OCI-LY3 (cell line): Measurements from ENCODE around the gene MTA1.

Source experiments
- H2AFZ ChIP-seq: fragments of 200-600, 300-600 bp; shearing (Covaris generic); 2 replicates; pipeline ENCODE4 v1.6.0; 2014; ENCODE audit warnings: antibody characterized with exemption, low read depth, low read length
- H3K27ac ChIP-seq: fragments of 200-600, 300-600 bp; sonication (generic); 2 replicates; pipeline ENCODE4 v1.5.1; 2014; ENCODE audit warnings: mild to moderate bottlenecking, low read length, moderate library complexity, mixed read lengths
- H3K27me3 ChIP-seq: fragments of 200-600, 300-600 bp; sonication (generic); 2 replicates; pipeline ENCODE4 v1.6.1; 2014; ENCODE audit warnings: low read depth, low read length, mixed read lengths
- H3K36me3 ChIP-seq: fragments of 200-600, 300-600 bp; sonication (generic); replicated peaks from 2 replicates; pipeline ENCODE3; 2014; ENCODE audit warnings: low read depth, low read length, mixed read lengths
- H3K4me1 ChIP-seq: fragments of 300-600, 200-600 bp; sonication (generic); 2 replicates; pipeline ENCODE4 v1.6.1; 2014; ENCODE audit warnings: low read length, mixed read lengths
- H3K4me2 ChIP-seq: fragments of 200-600, 300-600 bp; sonication (generic); 2 replicates; pipeline ENCODE4 v1.6.1; 2014; ENCODE audit warnings: low read length, mixed read lengths
- H3K4me3 ChIP-seq: fragments of 300-600, 200-600 bp; sonication (generic); 2 replicates; pipeline ENCODE4 v1.5.1; 2014; ENCODE audit warnings: antibody characterized with exemption, mild to moderate bottlenecking, low read length, moderate library complexity
- H3K79me2 ChIP-seq: fragments of 300-600, 200-600 bp; shearing (Covaris generic); 2 replicates; pipeline ENCODE4 v1.6.1; 2014; ENCODE audit warnings: mild to moderate bottlenecking, low read length, mixed read lengths
- H3K9ac ChIP-seq: fragments of 300-600, 200-600 bp; shearing (Covaris generic); 2 replicates; pipeline ENCODE4 v1.6.0; 2014; ENCODE audit warnings: mild to moderate bottlenecking, low read length, moderate library complexity
- H3K9me3 ChIP-seq: fragments of 200-600, 300-600 bp; shearing (Covaris generic); 2 replicates; pipeline ENCODE4 v1.6.1; 2014; ENCODE audit warnings: low read length, mixed read lengths; ENCODE audit not compliant: insufficient read depth
- H4K20me1 ChIP-seq: fragments of 200-600, 300-600 bp; sonication (generic); 2 replicates; pipeline ENCODE4 v1.6.1; 2016; ENCODE audit warnings: low read length, mixed read lengths; ENCODE audit not compliant: insufficient read depth
- EZH2phosphoT487 ChIP-seq: fragments of 200-600 bp; shearing (Covaris generic); IDR thresholded peaks from 2 replicates; pipeline ENCODE4 v1.6.1; 2018; ENCODE audit warnings: antibody characterized with exemption, mixed run types, low read depth
- TF ChIP-seq, protein P1 (sequence below): fragments of 200-600, 300-600 bp; sonication (generic); IDR thresholded peaks from 2 replicates; pipeline ENCODE4 v1.5.1; 2014; ENCODE audit warnings: antibody characterized with exemption, low read length, low read depth

Gene MTA1

DNA sequence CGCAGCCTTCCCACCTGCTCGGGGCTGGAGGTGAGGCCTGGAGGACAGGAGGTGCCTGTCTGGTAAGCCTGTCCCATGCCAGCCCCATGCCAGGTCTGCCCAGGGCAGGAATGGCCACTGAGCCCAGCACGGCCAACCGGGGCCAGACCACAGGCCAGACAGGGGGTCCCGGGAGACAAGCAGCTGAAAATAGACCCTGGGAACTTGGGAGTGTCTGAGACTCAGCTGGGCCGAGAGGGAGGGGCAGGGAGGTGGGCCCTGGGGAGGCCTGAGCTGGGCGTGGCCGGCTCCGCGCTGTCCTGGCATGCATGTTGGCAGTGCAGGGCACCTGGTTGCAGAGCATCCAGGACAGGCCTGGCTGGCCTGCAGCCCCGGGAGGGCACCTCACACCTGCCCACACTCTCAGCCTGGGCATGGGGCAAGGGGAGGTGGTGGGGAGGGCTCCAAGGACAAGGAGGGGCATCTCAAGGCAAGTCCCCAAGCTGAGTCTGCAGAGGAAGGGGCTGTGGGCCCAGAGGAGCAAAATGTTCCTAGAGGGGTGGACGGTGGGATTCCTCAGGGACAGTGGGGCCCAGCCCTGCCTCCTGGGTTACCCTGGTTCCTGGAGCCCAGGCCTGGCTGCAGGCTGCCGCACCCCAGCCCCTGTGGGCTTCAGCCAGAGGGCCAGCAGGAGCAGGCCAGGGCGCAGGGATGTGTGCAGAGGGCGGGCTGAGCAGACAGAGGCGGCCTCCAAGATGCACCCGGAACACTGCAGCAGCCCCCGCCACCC lies 63.9 kb downstream of the MTA1 start:
- Histone ChIP-seq H2AFZ (no peak overlapping the region), H3K4me2 (no peak overlapping the region), H3K9me3 (no peaks in the 10 kb centered on the region), H3K9ac (no peak overlapping the region), H3K79me2 (peaks cover 2% of the 10 kb centered on the region; the same call in 1 of the 2 replicates), H3K27me3 (peaks cover 18% of the 10 kb centered on the region), H3K4me1 (peaks cover 28% of the 10 kb centered on the region), H3K36me3 (no peaks in the 10 kb centered on the region), H3K27ac (no peak overlapping the region), H3K4me3 (no peak overlapping the region), H4K20me1 (no peaks in the 10 kb centered on the region)
- TF ChIP-seq, protein P1, sequence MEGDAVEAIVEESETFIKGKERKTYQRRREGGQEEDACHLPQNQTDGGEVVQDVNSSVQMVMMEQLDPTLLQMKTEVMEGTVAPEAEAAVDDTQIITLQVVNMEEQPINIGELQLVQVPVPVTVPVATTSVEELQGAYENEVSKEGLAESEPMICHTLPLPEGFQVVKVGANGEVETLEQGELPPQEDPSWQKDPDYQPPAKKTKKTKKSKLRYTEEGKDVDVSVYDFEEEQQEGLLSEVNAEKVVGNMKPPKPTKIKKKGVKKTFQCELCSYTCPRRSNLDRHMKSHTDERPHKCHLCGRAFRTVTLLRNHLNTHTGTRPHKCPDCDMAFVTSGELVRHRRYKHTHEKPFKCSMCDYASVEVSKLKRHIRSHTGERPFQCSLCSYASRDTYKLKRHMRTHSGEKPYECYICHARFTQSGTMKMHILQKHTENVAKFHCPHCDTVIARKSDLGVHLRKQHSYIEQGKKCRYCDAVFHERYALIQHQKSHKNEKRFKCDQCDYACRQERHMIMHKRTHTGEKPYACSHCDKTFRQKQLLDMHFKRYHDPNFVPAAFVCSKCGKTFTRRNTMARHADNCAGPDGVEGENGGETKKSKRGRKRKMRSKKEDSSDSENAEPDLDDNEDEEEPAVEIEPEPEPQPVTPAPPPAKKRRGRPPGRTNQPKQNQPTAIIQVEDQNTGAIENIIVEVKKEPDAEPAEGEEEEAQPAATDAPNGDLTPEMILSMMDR, result no peak
- no peak for TF ChIP-seq EZH2phosphoT487

DNA sequence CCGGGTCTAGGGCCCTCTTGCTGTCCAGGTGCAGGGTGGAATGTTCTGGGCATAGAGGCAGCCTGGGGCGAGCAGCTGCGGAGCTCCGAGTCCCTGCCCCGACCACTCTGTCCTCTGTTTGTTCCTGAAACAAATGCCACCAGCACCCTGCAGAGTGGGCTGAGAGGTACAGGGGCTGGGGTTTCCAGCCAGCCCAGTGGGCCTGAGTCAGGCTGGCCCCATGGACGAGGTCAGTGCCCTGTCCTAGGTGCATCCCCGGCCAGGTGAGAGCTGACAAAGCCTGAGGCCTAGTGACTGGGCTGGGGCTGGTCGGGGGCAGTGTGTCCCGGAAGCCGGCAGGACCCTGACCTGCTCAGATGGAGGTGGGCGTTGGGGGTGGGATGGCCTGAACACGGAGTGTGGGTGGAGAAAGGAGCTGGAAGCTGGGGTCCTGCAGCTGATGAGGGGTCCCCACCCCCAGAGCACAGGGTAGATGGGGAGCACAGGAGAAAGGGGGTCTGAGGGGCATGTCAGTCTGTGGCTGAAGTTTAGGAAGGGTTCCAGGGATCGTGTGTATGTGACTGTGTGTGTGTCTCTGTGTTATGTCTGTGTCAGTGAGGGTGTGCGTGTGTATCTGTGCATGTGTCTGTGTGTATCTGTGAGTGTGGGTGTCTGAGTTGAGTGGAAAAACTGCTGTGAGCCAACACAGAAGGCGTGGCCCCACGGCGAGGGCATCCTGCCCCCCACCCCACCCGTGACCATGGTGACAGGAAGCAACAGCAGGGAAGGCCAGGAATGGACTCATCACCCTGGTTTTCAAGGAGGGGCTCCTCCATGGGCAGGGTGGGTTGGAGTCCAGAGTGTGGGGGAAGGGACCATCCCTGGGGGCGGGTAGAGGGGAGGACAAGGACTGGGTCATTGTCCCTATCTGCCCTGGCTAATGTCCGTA lies 64.7 kb downstream of the MTA1 start:
- Histone ChIP-seq H3K79me2 (peaks cover 10% of the 10 kb centered on the region; the same call in 1 of the 2 replicates), H3K4me1 (peaks cover 36% of the 10 kb centered on the region), H3K9ac (no peak overlapping the region), H4K20me1 (no peaks in the 10 kb centered on the region), H3K27me3 (peaks cover 17% of the 10 kb centered on the region), H3K36me3 (no peaks in the 10 kb centered on the region), H3K27ac (no peak overlapping the region), H3K9me3 (no peaks in the 10 kb centered on the region), H3K4me2 (no peak overlapping the region), H3K4me3 (no peak overlapping the region), H2AFZ (no peak overlapping the region)
- TF ChIP-seq, protein P1, result no peak
- no peak for TF ChIP-seq EZH2phosphoT487

DNA sequence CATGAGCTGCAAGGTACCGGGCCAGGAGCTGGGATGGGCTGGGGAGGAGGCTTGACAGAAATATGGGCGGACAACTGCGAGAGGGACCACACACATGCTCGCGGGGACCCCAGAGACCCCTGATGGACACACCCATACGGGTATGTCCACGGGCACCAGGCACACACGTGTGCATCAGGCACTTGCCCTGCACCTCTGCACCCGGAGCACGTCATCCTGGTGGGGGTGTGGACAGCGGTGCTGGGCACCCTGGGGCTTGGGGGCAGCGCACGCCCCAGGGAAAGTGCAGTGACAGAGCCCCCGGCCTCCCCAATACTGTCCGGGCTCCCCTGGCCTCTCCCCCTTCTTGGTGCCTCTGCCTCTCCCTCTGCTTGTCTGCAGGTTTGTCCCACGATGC lies 65.4 kb downstream of the MTA1 start:
- Histone ChIP-seq H3K27me3 (peaks cover 10% of the 10 kb centered on the region), H3K9me3 (no peaks in the 10 kb centered on the region), H3K27ac (no peak overlapping the region), H3K4me1 (peaks cover 38% of the 10 kb centered on the region), H3K9ac (no peak overlapping the region), H3K79me2 (peaks cover 12% of the 10 kb centered on the region; the same call in 1 of the 2 replicates), H3K36me3 (no peaks in the 10 kb centered on the region), H3K4me2 (no peak overlapping the region), H3K4me3 (no peak overlapping the region), H4K20me1 (no peaks in the 10 kb centered on the region), H2AFZ (no peak overlapping the region)
- TF ChIP-seq, protein P1, result no peak
- no peak for TF ChIP-seq EZH2phosphoT487

DNA sequence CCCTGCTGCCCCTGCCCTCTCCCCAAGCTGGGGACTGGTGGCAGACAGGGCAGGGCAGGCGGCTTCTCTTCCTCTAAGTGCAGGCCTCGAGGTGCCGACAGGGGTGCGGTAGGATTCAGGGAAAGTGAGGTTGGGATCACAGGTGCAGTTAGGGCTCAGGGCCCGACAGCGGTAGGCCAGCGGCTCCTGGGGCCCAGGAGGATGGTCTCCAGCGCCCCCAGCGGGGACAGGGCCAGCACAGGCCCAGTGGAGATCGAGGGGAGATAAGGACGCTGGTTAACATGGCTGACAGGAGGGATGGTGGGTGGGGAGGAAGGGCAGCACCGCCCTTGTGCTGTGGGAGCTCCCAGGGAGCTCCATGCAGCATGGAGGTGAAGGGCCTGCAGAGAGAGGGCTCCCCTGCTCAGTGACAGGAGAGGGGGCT lies 66.1 kb downstream of the MTA1 start:
- H3K9me3 ChIP-seq, result no peaks in the 10 kb centered on the region
- H3K27me3 ChIP-seq, result peaks cover 9% of the 10 kb centered on the region
- H3K4me3 ChIP-seq, result peak overlapping the region; percentile 92
- H3K27ac ChIP-seq, result no peak overlapping the region
- H3K4me1 ChIP-seq, result peaks cover 35% of the 10 kb centered on the region
- TF ChIP-seq EZH2phosphoT487, result no peak
- TF ChIP-seq, protein P1, result peak; percentile 44
- no peaks in the 10 kb centered on the region for H3K36me3 ChIP-seq
- no peaks in the 10 kb centered on the region for H4K20me1 ChIP-seq
- no peak overlapping the region for H3K9ac ChIP-seq
- peak overlapping the region; percentile 93 for H3K4me2 ChIP-seq
- 0 out of 2 replicates have a peak overlapping the region, but pooled peaks have one; percentile 0 for H2AFZ ChIP-seq
- H3K79me2 ChIP-seq, result peaks cover 12% of the 10 kb centered on the region; the same call in 1 of the 2 replicates
